CD14-positive monocyte (primary cell): ENCODE measurements around the gene TMX3. TPM values are rescaled to one million over a fixed set of nuclear protein-coding genes. Genes with fewer than 3 reads are reported as not detected.

ENCODE experiments used
- DNase-seq, 3 donors: peaks; one replicate each; pipeline ENCODE4 v3.0.0-alpha.2; 2011 to 2022
- H2AFZ ChIP-seq: 2 replicates; pipeline ENCODE4 v1.6.0; 2012; ENCODE audit warnings: mild to moderate bottlenecking, low read depth, low read length, inconsistent platforms; ENCODE audit not compliant: insufficient read depth, poor library complexity, severe bottlenecking
- H3K27ac ChIP-seq, 2 donors: 1 replicate in 1 of 2; 2 replicates in 1 of 2; pipeline ENCODE4 v1.5.1; 2012 to 2013; ENCODE audit warnings: low read length in 2 of 2, control low read depth in 1 of 2, inconsistent platforms in 1 of 2, low read depth in 1 of 2, mild to moderate bottlenecking in 1 of 2
- H3K27me3 ChIP-seq, 2 donors: one replicate each; pipeline versions ENCODE4 v1.6.0 to v1.6.1; 2011 to 2013; ENCODE audit warnings: low read length in 2 of 2; ENCODE audit not compliant: control insufficient read depth in 2 of 2, insufficient read depth in 2 of 2
- H3K36me3 ChIP-seq, 2 donors: replicated peaks in 1 of 2; 1 replicate in 1 of 2; 2 replicates in 1 of 2; pipeline versions ENCODE4 v1.5.1 to v1.6.1; 2012 to 2013; ENCODE audit warnings: low read length in 2 of 2, control low read depth in 1 of 2, inconsistent platforms in 1 of 2, mild to moderate bottlenecking in 1 of 2; ENCODE audit not compliant: insufficient read depth in 2 of 2, control insufficient read depth in 1 of 2
- H3K4me1 ChIP-seq, 2 donors: 1 replicate in 1 of 2; 2 replicates in 1 of 2; pipeline versions ENCODE4 v1.5.1 to v1.6.1; 2012 to 2013; ENCODE audit warnings: low read length in 2 of 2, control low read depth in 1 of 2, inconsistent platforms in 1 of 2, mild to moderate bottlenecking in 1 of 2, moderate library complexity in 1 of 2; ENCODE audit not compliant: insufficient read depth in 2 of 2, control insufficient read depth in 1 of 2
- H3K4me2 ChIP-seq: replicated peaks from 2 replicates; pipeline ENCODE3; 2012; ENCODE audit warnings: low read length, moderate library complexity, mild to moderate bottlenecking; ENCODE audit not compliant: poor library complexity, severe bottlenecking; ENCODE audit errors: extremely low read depth
- H3K4me3 ChIP-seq, 3 experiments: fragments of 200-600 bp in 1 of 3; sonication (generic) in 1 of 3; replicated peaks in 1 of 3; 1 replicate in 2 of 3; 2 replicates in 1 of 3; pipeline ENCODE4 v1.5.1; 2011 to 2013; ENCODE audit warnings: low read length in 3 of 3, mild to moderate bottlenecking in 3 of 3, control low read depth in 2 of 3, low read depth in 2 of 3, inconsistent platforms in 1 of 3, moderate library complexity in 1 of 3
- H3K79me2 ChIP-seq: 2 replicates; pipeline ENCODE4 v1.6.0; 2012; ENCODE audit warnings: mild to moderate bottlenecking, control low read depth, inconsistent platforms, low read length, moderate library complexity; ENCODE audit not compliant: insufficient read depth
- H3K9ac ChIP-seq: 2 replicates; pipeline ENCODE4 v1.6.0; 2017; ENCODE audit warnings: low read length, mild to moderate bottlenecking; ENCODE audit not compliant: insufficient read depth, poor library complexity, severe bottlenecking
- H3K9me3 ChIP-seq, 2 donors: replicated peaks in 1 of 2; 1 replicate in 1 of 2; 2 replicates in 1 of 2; pipeline versions ENCODE4 v1.5.1 to v1.6.1; 2012 to 2013; ENCODE audit warnings: low read length in 2 of 2, control low read depth in 1 of 2; ENCODE audit not compliant: control insufficient read depth in 1 of 2, insufficient read depth in 1 of 2
- H4K20me1 ChIP-seq: 2 replicates; pipeline ENCODE4 v1.6.0; 2012; ENCODE audit warnings: mild to moderate bottlenecking, low read length, control low read depth, moderate library complexity; ENCODE audit not compliant: insufficient read depth
- H3K27ac Mint-ChIP-seq, 7 donors: one replicate each; pipeline ENCODE4 v1.8.0; 2020; ENCODE audit warnings: mild to moderate bottlenecking in 7 of 7, mixed read lengths in 7 of 7, moderate library complexity in 6 of 7, inconsistent platforms in 2 of 7
- H3K27me3 Mint-ChIP-seq, 3 donors: one replicate each; pipeline ENCODE4 v1.8.0; 2021 to 2022; ENCODE audit warnings: low read depth in 3 of 3, mild to moderate bottlenecking in 3 of 3, mixed read lengths in 3 of 3, moderate library complexity in 3 of 3, inconsistent platforms in 1 of 3
- H3K36me3 Mint-ChIP-seq, 2 donors: one replicate each; pipeline ENCODE4 v1.8.0; 2020; ENCODE audit warnings: mixed read lengths in 2 of 2, inconsistent platforms in 1 of 2, mild to moderate bottlenecking in 1 of 2
- H3K4me1 Mint-ChIP-seq: one replicate; pipeline ENCODE4 v1.8.0; 2020; ENCODE audit warnings: mild to moderate bottlenecking, mixed read lengths
- H3K4me3 Mint-ChIP-seq, 2 donors: one replicate each; pipeline ENCODE4 v1.8.0; 2020; ENCODE audit warnings: mild to moderate bottlenecking in 2 of 2, mixed read lengths in 2 of 2, moderate library complexity in 1 of 2
- H3K9me3 Mint-ChIP-seq, 7 donors: one replicate each; pipeline ENCODE4 v1.8.0; 2020 to 2022; ENCODE audit warnings: mixed read lengths in 7 of 7, mild to moderate bottlenecking in 6 of 7, moderate library complexity in 6 of 7, inconsistent platforms in 2 of 7
- CTCF ChIP-seq: fragments of 200-600 bp; IDR thresholded peaks from one replicate; pipeline ENCODE4 v1.8.0; 2022; ENCODE audit warnings: antibody characterized with exemption, mild to moderate bottlenecking
- WGBS: methylation state at CpG from one replicate; pipeline ENCODE4 v1.1.5; 2013; ENCODE audit warnings: missing lambda C conversion rate; ENCODE audit not compliant: insufficient coverage; 5-methylcytosine and 5-hydroxymethylcytosine counted together
- intact Hi-C, 2 donors: fragments of 100-400 bp; cut with micrococcal nuclease; formaldehyde crosslinking; loops; one replicate each; pipeline versions ENCODE4 v1.15.0 to v1.15.1; 2023
- polyA plus RNA-seq, 3 donors: library from polyadenylated mRNA; depleted of rRNA in 1 of 3; unstranded in 2 of 3; stranded (reverse) in 1 of 3; fragments of 300-500 nt in 2 of 3; fragments of >200 nt in 1 of 3; fragmentation: Illumina TruSeq in 2 of 3; gene quantifications; 1 replicate in 2 of 3; 2 replicates in 1 of 3; pipeline ENCODE4 v1.2.3, GENCODE V29; 2012 to 2021

TMX3 gene
- polyA plus RNA-seq, 3 donors, result 13.7 to 37.7 (median 16.5) TPM

- no CpG with 5 or more reads among the region's 1 CpG for WGBS
- no peak overlapping the region for H3K27ac Mint-ChIP-seq
- Histone ChIP-seq H3K27me3 (no peaks in the 10 kb centered on the region), H3K9me3 (no peaks in the 10 kb centered on the region), H3K79me2 (no peaks in the 10 kb centered on the region), H3K4me2 (no peak overlapping the region), H3K27ac (no peak overlapping the region), H2AFZ (no peak overlapping the region), H3K4me1 (no peaks in the 10 kb centered on the region), H3K9ac (no peak overlapping the region), H4K20me1 (no peaks in the 10 kb centered on the region), H3K36me3 (no peaks in the 10 kb centered on the region), H3K4me3 (no peak overlapping the region)
- no peaks in the 10 kb centered on the region for H3K4me1 Mint-ChIP-seq
- no peak for TF ChIP-seq CTCF
- no peaks in the 10 kb centered on the region for H3K36me3 Mint-ChIP-seq
- DNase-seq, result no peak
- no peaks in the 10 kb centered on the region for H3K9me3 Mint-ChIP-seq
- intact Hi-C loops, result loop anchor here in 1 of 2 donors (5.0 kb wide), 1 partner anchor 1522 kb away; no protein-coding TSS in a partner anchor
- H3K27me3 Mint-ChIP-seq, result no peaks in the 10 kb centered on the region
- H3K4me3 Mint-ChIP-seq, result no peak overlapping the region
Observed at GRCh38 chr18:68739462-68739861, 24.6 kb upstream of the TMX3 start.

- no peaks in the 10 kb centered on the region for H3K27me3 Mint-ChIP-seq
- Histone ChIP-seq H3K9ac (no peak overlapping the region), H2AFZ (no peak overlapping the region), H3K4me1 (no peaks in the 10 kb centered on the region), H3K36me3 (no peaks in the 10 kb centered on the region), H3K79me2 (no peaks in the 10 kb centered on the region), H3K27ac (no peak overlapping the region), H3K9me3 (no peaks in the 10 kb centered on the region), H4K20me1 (no peaks in the 10 kb centered on the region), H3K4me3 (no peak overlapping the region), H3K4me2 (no peak overlapping the region), H3K27me3 (no peaks in the 10 kb centered on the region)
- intact Hi-C loops, result loop anchor here in 1 of 2 donors (5.0 kb wide), 1 partner anchor 1521 kb away; no protein-coding TSS in a partner anchor
- 93% methylated on average over 3 of the region's 5 CpGs for WGBS
- H3K36me3 Mint-ChIP-seq, result no peaks in the 10 kb centered on the region
- H3K27ac Mint-ChIP-seq, result no peak overlapping the region
- no peak for DNase-seq
- no peak for TF ChIP-seq CTCF
- H3K4me1 Mint-ChIP-seq, result no peaks in the 10 kb centered on the region
- H3K4me3 Mint-ChIP-seq, result no peak overlapping the region
- no peaks in the 10 kb centered on the region for H3K9me3 Mint-ChIP-seq
Observed at GRCh38 chr18:68738564-68738963, 23.7 kb upstream of the TMX3 start.
